GM12874 (cell line): ENCODE measurements around the gene CSF3R.

ENCODE experiments used
- TF ChIP-seq, protein P1 (sequence below): IDR thresholded peaks from 2 replicates; pipeline ENCODE4 v1.5.1; 2011; ENCODE audit warnings: low read depth, mild to moderate bottlenecking, control low read depth, low read length, moderate library complexity; ENCODE audit not compliant: insufficient read depth

CSF3R gene

DNA sequence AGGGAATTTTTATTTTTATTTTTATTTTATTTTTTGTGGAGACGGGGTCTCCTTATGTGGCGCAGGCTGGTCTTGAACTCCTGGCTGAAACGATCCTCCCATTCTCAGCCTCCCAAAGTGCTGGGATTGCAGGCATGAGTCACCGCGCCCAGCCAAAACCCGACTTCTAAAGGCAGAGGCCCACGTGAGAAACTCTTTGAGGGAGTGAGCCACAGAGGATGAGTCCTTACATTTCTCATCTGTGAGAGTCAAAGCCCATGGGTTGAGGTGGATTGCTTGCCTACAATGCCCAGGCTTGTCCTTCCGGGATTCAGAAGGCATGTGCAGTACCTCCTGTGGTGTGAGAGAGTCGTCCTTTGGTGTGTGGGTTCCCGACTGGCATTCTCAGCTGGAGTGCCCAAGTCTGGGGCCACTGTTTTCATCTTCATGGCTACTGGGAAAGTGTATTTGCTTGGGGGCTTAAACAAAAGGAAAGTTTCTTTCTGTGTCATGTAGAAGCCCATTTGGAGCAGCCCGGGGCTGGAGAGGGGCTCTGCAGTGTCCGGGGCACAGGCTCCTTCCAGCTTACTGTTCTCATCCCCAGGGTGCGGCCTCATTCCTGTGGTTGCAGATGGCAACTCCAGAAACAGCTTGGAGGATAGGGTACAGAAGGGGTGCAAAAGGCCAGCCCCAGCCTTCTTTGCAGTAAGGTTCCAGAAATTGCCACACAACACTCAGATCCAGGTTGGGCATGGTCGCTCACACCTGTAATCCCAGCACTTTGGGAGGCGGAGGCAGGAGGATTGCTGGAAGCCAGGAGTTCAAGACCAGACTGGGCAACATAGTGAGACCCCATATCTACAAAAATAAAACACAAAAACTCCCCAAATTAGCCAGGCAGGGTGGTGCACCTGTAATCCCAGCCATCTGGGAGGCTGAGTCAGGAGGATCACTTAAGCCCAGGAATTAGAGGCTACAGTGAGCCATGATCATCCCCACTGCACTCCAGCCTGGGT, 29.4 kb upstream of the CSF3R start:
- TF ChIP-seq, protein P1, sequence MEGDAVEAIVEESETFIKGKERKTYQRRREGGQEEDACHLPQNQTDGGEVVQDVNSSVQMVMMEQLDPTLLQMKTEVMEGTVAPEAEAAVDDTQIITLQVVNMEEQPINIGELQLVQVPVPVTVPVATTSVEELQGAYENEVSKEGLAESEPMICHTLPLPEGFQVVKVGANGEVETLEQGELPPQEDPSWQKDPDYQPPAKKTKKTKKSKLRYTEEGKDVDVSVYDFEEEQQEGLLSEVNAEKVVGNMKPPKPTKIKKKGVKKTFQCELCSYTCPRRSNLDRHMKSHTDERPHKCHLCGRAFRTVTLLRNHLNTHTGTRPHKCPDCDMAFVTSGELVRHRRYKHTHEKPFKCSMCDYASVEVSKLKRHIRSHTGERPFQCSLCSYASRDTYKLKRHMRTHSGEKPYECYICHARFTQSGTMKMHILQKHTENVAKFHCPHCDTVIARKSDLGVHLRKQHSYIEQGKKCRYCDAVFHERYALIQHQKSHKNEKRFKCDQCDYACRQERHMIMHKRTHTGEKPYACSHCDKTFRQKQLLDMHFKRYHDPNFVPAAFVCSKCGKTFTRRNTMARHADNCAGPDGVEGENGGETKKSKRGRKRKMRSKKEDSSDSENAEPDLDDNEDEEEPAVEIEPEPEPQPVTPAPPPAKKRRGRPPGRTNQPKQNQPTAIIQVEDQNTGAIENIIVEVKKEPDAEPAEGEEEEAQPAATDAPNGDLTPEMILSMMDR = no peak

DNA sequence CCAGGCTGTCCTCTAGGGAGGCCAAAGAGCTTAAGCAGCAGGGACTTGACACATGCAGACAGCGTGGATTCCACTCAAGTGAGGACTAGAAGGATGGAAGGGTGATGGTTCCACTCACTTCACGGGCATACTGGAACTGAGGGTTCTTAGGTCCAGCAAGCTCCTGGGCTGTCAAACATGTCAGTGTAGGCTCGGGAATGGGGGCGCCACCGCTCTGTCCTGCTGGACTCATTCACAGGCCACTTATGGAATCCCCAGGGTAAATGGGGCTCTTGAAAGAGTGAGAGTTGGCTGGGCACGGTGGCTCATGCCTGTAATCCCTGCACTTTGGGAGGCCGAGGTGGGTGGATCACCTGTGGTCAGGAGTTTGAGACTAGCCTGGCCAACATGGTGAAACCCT, 27.7 kb upstream of the CSF3R start:
- TF ChIP-seq, protein P1 = no peak

- TF ChIP-seq, protein P1 = no peak
Observed at GRCh38 chr1:36508257-36508656, 25.5 kb upstream of the CSF3R start.

DNA sequence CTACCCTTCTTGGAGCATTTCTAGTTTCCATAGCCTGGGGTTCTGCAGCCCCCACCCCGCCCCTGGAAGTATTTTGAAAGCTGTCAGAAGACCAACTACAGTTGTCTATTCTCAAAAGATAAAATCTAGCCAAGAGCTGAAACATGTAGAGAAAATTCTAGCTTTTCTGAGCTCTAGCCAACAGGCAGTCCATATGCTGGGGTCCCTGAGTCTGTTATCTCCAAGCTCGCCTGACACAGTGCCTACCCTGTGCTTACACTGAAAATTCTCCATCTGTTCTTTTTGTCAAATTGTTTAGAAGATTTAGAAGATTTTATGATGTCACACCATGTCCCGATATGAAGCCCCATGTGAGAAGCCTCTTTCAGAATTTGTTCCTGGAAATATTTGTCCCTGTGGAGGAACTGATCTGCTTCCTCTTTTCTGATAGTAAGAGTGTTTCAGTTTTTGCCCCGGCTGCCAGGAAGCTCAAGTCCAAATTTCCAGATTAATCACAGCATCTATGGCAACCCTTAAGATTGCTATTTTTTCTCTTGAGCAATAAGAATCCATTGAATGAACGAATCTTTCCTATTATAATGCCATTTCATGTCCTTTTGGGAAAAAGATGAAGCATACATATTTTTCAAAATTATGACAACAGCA, 23.7 kb upstream of the CSF3R start:
- TF ChIP-seq, protein P1 = no peak

GRCh38 chr1:36503733-36504132, 21.0 kb upstream of the CSF3R start:
- TF ChIP-seq, protein P1 = no peak

DNA sequence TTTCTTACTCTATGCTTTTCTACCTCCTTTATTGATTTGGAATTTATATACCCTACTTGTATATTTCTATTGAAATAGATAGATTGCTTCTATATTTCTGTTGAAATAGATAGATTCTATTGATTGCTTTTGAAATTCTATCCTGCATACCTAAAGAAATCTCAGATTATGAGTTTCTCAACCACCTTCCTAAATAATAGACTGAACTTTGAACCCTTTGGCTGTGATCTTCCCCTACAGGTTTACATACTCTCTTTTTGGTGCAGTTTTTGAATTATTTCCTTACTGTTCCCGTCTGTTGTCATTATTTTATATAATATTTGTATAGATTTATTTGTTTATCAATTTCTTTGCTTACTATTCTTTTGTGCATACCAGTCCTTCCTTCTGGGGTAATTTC, 20.4 kb upstream of the CSF3R start:
- TF ChIP-seq, protein P1 = no peak

DNA sequence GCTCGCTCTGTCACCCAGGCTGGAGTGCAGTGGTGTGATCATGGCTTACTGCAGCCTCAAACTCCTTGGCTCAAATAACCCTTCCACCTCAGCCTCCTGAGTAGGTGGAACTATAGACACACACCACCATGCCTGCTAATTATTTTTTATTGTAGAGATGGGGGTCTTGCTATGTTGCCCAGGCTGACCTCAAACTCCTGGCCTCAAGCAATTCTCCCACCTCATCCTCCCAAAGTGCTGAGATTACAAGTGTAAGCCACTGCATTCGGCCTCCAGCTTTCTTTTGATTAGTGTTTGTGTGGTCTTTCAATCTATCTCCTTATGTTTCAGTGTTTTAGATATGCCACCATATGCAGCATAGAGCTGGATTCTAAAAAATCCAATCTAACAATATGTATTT, 19.9 kb upstream of the CSF3R start:
- TF ChIP-seq, protein P1 = no peak
